HG03457 (cell line): ENCODE results near the gene POLR3H.

Experiments
- ATAC-seq: cut with Tn5 transposase; IDR thresholded peaks from one replicate; pipeline ENCODE4 v1.9.1; 2021; ENCODE audit warnings: moderate number of reproducible peaks; ENCODE audit not compliant: unreplicated experiment

Gene POLR3H

DNA sequence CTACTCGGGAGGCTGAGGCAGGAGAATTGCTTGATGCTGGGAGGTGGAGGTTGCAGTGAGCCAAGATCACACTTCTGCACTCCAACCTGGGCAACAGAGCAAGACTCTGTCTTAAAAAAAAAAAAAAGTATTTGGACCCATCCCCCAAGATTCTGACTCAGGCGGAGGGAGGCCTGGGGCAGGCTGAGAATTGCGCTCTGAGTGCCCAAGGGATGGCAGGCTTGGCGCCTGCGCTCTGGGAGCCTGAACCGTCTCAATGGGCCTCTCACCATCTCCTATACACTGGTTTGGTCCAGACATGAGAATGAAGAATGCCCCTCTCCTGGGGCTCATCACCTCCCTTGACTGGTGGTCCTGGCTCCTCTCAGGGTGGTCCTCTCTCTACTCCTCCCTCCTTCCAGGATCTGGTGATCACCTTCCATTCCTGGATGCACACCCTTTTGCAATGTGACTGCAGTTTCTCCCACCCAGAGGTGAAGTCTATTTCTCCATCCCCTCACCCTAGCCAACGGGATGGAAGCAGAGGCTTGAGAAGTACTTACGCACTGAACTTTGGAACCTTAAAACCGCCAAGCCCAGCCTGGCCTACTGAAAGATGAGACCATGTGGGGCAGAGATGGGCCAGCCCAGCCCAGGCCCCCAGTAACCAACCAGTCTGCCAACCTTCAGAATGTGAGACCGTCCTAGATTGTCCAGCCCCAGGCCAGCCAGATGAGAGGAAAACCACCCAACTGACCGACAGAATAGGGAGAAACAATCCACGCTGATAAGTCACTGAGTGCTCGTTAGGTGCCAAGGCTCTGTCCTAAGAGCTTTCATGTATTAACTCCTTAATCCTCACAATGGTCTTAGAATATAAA, 4.9 kb downstream of the POLR3H start:
- no peak for ATAC-seq

DNA sequence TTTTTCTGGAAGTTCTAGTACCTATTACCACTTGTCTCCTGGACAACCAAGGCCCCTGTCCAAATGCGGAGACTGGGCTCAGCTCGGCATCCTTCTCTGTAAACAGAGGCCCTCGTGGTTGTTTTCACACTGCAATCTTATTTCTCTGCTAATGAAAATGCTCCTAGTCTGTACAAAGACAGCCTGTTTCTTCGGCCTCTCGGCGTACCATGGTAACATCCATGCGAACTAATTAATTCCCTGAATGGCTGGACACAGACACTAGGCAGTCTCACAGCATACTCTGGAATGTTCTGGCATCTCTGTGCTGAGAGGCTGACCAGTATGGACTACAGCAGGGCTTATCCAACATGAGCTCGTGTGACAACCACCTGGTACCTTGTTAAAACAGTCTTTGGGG, 5.7 kb downstream of the POLR3H start:
- no peak for ATAC-seq

DNA sequence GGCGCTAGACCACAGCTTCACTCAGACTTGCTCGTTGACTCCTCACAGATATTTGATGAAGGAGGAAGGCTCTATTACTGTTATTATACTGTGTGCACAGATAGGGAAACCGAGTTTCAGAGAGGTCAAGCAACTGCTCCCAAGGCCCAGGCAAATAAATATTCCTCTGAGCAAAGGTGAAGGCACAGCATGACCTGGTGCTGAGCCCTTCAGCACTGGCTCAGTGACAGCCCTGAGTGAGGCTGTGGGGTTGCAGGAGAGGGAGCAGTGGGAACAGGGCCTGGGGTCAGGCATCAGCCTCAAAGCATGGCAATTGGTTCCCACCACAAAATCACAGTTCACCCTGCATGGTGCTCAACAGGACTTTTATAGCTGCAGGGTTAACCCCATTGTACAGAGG, 7.1 kb downstream of the POLR3H start:
- no peak for ATAC-seq

DNA sequence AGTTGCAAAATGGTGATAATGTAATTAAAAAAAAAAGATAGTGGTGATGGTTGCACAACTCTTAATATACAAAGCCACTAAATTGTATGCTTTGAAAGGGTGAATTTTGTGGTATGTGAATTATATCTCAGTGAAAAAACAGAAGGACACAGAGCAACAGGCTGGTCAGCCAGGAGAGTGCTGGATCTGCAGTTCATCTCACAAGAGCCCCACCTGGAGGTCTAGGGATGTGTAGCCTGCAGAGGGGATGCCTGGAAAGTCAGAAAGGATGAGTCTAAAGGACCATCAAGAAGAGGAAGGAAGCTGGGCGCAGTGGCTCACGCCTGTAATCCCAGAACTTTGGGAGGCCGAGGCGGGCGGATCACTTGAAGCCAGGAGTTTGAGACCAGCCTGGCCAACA, 9.0 kb downstream of the POLR3H start:
- ATAC-seq: no peak

DNA sequence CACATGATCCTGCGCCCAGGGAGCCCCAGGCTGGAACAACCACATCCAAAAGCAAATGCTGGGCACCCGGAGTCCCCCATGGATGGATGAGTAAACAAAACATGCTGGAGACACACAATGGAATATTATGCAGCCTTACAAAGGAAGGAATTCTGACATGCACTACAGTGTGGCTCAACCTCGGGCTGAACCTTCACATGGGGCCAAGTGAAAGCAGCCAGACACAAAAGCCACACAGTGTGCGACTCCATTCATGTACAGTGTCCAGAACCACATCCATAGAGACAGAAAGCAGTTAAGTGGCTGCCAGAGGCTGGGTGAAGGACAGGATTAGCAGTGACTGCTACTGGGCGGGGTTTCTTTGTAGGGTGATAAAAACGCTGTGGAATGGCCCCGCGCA, 10.1 kb downstream of the POLR3H start:
- ATAC-seq: no peak

DNA sequence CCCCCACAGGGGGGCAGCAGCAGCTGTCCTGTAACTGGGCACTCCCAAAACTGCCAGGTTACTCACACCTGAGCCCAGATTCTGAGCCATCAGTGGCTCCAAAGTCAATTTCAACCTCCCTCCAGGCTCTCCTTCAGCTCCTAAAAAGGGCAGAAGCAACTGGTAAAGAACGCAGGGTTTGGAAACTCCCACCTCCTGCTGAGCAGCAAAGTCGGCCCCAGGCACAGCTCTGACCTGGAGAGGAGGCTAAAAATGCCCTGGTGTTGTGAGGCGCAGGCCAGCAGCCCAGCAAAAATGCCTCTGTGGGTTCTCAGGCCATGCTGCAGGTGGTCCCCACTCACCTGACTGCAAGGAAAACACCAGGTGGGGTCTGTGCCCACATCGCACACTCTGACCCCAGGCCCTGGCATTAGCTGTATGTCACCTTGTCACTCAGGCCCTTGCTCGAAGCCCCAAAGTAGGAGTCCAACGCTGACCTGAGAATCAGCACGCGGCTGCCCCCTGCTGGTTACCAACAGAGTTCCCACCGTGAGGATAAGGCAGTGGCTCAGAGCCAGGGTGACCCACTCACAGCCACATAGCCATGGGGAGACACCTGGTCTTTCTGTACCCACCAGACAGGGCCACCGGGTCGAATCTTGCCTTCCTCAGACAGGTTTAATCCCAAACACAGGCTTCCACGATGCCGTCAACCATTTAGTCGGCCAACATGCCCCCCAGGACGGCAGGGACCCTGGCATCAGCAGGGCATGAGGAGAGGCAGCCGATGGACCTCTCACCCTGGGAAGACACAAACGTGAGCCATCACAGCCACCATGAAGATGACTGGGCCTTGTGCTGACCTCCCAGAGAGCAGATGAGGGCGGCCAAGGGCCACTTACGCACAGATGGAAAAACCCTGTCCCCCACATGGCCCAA, 11.1 kb downstream of the POLR3H start:
- no peak for ATAC-seq

DNA sequence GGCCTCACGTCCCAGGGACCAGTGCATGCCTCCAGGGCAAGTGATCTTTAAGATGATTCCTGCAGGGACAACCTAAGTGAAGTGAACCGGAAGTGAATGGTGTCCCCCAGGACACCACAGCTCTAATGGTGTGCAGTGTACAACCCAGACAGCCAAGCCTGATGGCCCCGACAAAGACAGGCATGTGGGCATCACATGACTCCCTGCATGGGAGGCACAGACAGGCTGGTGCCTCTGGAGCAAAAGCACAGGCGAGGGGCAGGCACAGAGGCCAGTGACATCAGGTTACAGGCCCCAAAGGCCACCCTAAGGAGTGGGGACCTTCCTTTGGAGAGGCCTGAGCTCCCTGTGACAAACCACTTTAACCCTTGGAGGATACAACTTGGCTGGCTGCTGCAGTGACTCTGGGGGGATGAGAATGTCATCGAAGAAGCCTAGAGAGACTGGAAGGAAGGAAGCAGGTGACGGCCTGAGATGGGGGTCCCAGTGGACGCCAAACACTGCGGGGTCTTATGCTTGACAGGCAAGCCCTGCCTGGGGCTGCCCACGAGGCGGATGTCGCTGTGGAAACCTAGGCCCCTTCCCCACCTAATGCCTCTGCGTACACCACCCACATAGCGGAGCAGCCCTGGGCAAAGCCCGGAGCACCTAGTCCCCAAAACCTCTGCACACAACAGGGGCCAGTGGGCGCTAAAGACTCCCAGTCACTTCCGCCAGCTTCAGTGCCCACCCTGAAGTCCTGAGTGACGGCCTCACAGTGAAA, 12.4 kb downstream of the POLR3H start:
- ATAC-seq: no peak

DNA sequence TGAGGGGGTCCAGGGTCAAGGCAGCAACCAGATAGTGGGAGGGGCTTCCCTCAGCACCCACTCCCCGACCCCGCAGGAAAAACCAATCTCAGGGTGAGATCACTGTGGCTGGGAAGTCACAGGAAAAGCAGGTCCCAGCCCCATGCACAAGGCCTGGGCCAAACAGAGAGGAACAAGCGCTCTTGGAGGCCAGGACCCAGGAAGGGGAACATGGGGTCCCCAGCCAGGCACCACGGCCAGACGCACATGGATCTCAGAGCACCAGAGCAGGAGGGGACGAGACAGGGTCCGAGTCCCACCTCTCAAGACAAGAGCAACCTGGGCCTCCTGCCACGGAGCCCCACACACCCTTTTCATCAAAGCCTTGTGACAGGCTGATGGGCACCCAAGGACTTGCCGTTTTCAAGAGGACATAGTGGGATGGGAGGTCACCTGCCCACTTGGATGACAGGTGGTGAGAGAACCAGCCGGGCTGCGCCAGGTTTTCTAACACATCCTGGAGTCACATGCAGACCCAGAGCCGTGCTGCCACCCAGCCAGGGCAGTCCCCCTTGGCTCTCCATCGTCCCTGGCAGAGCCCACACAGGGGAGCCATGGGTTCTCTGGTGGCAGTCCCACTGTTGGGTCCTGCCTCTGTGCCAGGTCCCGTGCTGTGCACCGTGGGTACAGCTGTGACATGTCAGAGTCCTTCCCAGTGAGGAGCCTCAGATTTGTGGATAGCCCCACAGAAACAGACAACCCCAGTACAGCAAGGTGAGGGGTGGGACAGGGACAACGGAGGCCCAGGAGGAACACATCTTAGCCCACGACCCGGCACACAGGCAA, 13.2 kb downstream of the POLR3H start:
- ATAC-seq: no peak

DNA sequence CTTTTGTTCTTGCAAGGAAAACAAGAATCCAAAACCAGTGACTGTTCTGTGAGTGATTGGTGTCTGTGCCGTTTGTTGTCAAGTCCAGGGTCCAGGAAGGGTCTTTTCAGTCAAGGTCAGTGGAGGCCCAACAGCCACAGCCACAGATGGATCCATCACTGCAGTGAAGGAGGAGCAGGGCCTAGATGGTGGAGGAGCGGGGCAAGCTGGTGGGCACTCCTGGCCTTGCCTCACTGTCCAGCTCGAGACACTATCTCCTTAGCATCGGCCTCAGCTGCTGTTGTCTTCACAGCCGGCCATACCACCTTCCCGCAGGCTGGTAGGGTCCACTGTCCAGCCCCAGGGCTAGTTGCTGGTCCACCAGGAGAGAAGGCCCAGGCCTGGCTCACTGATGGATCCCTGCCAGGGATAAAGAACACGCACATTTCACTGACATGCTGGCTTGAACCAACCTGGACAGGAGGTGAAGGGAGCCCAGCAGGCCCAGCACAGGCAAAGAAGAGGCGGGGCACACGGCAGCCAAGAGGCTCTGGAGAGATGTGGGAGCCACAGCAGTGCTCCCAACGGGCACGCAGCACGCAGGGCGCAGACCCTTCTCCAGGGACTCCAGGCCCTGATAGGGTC, 15.2 kb downstream of the POLR3H start:
- no peak for ATAC-seq

DNA sequence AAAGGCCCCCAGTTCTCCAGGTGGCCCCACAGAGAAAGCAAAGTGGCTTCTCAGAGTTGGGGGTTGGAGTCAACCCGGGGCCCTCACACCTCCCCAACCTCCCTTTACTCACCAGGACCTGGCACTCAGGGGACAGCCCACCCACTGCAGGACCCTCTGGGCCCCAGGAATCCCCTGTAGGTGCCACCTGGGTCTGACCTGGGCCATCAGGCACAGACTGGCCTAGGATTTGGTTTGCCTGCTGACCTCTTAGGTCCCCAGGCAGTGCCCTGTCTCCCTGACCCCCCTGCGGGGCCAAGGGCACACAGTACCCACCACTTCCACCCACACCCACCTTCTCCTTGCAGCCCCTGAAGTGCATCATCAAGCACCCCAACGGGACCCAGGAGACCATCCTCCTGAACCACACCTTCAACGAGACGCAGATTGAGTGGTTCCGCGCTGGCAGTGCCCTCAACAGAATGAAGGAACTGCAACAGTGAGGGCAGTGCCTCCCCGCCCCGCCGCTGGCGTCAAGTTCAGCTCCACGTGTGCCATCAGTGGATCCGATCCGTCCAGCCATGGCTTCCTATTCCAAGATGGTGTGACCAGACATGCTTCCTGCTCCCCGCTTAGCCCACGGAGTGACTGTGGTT, 16.0 kb downstream of the POLR3H start:
- ATAC-seq: no peak

DNA sequence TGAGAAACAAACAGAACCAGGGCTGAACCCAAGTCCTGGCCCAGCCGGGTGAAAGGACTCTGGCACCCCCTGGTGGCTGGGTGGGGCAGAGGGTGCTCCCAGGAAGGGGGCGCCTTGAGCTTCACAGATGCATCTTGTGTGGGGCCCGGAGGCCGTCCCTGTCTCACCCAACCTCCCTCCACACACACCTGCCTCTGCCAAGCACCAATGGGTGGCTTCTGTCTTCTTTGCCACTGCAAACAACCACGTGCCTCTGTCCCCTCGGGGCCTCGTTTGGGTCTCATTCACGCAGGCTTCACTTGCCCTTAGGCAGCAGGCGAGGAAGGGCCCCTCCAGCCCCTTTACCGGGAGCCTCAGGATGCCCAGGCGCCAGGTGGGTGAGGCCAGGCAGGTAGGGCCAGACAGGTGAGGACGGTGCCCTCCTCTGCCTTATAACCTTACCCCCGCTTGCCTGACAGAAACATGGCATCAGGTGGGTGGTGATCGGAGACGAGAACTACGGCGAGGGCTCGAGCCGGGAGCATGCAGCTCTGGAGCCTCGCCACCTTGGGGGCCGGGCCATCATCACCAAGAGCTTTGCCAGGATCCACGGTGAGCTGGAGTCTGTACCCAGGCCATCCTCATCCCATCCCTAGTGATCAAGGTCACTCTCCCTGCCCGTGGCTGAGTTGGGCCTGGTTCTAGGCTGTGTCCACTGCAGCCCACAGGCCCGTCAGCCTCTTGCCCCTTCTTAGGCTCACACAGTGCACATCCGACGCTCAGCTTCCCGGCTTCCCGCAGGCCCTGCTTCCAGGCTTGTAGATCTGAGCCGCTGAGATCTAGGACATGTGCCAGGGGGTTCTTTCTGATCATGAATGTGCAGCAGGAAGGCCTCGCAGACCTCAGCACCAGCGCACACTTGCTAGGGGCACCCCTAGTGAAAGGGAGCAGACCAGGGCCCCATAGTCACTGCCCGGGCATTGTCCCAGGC, 17.2 kb downstream of the POLR3H start:
- no peak for ATAC-seq

DNA sequence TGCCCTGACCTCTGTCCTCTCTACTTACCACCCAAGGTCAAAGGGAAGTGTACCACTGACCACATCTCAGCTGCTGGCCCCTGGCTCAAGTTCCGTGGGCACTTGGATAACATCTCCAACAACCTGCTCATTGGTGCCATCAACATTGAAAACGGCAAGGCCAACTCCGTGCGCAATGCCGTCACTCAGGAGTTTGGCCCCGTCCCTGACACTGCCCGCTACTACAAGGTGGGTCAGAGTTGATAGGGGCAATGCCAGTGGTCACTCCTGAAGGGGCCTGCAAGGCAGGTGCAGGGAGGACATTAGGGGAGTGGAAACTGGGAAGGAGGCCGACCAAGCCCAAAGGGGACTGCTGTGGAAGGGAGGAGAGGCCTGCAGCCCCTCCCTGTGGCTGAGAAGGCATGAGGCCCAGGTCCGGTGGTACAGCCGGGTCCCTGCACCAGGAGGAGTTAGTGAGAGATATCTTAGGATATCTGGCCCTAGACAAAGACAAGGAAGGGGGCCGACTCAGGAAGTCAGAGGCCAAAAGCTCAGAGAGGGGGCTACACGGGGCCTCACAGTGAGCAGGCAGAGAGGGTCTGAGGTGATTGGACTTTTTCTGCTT, 17.9 kb downstream of the POLR3H start:
- no peak for ATAC-seq

DNA sequence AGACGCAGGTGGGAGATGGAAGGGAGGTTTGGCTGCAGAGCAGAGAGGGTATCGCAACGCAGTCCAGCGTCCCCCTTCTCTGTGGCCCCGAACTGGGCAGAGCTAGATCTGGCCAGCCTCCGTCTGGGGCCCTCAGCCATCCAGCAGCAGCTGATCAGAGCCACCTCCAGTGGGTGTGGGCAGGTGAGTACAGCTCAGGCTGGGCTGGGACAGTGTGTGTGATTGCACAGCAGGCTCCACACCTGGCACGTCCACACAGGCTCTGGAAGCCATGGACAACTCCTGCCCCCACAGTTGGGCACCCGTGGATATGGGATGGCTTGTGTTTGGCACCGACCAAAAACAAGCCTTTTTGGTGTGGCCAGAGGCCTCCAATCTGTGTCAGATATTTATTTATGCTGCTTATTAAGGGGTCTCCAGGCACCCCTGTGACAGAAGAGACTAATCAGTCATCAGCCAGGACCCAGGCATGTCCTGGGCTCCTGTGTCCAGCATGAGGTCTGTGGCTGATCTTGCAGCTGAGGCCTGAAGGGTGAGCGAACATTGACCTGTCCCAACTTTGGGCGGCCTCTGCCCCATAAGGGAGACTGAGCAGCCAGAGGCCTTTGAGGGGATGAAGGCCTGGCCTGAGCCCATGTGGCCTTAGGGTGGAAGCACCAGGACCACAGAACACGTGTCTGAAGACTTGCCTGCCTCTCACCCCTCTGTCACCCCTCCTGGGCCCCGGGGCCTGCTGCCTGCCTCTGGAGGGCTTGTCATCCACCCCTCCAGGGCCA, 18.6 kb downstream of the POLR3H start:
- ATAC-seq: no peak

DNA sequence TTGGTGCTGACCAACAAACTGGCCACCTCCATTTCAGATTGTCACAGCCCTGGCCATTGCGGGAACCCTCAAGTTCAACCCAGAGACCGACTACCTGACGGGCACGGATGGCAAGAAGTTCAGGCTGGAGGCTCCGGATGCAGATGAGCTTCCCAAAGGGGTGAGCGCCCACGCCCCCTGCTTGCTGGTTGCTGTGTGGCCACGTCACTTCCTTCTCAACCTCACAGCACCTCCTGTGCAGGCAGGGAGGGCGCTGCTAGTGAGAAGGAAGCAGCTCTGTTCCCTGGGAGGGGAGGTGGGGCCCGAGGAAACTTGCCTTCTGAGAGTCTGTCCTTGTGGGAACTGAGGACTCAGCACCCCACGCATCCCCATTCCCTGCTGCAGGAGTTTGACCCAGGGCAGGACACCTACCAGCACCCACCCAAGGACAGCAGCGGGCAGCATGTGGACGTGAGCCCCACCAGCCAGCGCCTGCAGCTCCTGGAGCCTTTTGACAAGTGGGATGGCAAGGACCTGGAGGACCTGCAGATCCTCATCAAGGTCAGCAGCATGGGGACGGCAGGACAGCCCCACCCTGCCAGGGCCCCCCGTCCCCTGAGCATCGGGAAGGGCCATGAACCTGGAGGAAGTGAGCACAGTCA, 19.3 kb downstream of the POLR3H start:
- ATAC-seq: no peak

DNA sequence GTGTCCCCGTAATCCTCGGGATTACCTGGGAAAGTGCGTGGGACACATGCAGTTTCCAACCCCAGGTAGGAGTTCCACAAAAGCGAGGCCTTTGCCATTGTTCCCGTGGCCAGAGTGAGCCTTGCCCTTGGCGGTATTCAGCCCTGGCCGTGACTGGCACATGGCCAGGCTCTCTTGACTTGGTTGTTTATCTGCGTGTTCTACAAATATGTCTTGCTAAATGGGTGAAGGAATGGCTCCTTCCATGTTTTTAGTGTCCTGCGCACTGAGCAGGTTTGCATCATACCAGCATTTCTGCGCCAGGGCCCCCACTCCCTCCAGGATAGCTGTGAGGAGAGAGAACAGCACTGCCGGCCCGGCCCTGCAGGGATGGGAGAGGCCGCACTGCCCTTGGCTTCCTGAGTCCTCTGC, 20.0 kb downstream of the POLR3H start:
- no peak for ATAC-seq

DNA sequence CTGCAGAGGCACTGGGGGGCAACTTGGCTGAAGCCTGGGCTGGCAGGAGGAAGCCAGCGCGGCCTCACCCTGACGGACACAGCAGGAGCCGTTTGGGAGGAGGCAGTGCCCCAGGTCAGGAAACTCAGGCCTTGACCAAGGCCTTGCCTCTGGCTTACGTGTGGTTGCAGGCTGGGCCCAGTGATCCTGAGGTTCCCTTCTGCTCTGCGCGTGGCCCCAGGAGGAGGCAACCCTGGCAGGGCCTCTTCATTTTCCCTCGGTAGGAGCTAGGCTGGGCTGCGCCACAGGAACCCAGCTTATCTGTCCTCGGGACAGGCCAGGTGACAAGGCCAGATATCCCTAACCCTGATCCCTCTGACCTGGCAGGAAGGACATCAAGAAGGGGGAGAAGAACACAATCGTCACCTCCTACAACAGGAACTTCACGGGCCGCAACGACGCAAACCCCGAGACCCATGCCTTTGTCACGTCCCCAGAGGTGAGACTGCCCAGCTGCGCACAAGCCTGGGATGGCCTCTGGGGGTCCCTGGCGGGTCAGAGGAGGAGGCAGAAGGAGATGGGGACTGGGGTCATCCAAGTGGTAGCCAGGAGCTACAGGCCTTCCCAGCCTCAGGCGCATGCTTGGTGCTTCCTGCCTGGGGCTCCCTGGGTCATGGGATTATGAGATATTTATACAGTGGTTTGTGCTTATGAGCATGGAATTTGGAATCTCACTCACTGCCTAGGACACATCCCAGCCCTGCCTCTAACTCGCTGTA, 20.6 kb downstream of the POLR3H start:
- no peak for ATAC-seq
